Loucy (cell line): ENCODE data around the gene SLAMF6.

ENCODE experiments used
- CTCF ChIP-seq: fragments of 200-600 bp; sonication (generic); conservative IDR thresholded peaks from 2 replicates; pipeline ENCODE4 v1.5.1; 2014; ENCODE audit warnings: mild to moderate bottlenecking, antibody characterized with exemption, low read length
- EZH2phosphoT487 ChIP-seq: fragments of 200-600 bp; IDR thresholded peaks from 2 replicates; pipeline ENCODE4 v1.6.1; 2018; ENCODE audit warnings: antibody characterized with exemption, mild to moderate bottlenecking, moderate library complexity, borderline replicate concordance

GRCh38 chr1:160465123-160465522, 57.9 kb downstream of the SLAMF6 start:
- TF ChIP-seq CTCF, result no peak
- TF ChIP-seq EZH2phosphoT487, result no peak
